ENCODE results near the gene KIF25. TPM values are rescaled to one million over a fixed set of nuclear protein-coding genes. Genes with fewer than 3 reads are reported as not detected.

The KIF25 gene
- total and polyA plus RNA-seq, 8 donors, result 0.23 to 0.35 (median 0.26) TPM; not detected in 4

- Histone ChIP-seq H3K4me1 (no peaks in the 10 kb centered on the region), H3K27me3 (no peaks in the 10 kb centered on the region), H3K27ac (no peak overlapping the region), H3K9me3 (no peaks in the 10 kb centered on the region), H3K4me3 (no peak overlapping the region), H3K36me3 (no peaks in the 10 kb centered on the region)
- ATAC-seq, result no peak
- DNase-seq, result peak in 1 of 6 donors; percentile 8
- TF ChIP-seq, protein P1, sequence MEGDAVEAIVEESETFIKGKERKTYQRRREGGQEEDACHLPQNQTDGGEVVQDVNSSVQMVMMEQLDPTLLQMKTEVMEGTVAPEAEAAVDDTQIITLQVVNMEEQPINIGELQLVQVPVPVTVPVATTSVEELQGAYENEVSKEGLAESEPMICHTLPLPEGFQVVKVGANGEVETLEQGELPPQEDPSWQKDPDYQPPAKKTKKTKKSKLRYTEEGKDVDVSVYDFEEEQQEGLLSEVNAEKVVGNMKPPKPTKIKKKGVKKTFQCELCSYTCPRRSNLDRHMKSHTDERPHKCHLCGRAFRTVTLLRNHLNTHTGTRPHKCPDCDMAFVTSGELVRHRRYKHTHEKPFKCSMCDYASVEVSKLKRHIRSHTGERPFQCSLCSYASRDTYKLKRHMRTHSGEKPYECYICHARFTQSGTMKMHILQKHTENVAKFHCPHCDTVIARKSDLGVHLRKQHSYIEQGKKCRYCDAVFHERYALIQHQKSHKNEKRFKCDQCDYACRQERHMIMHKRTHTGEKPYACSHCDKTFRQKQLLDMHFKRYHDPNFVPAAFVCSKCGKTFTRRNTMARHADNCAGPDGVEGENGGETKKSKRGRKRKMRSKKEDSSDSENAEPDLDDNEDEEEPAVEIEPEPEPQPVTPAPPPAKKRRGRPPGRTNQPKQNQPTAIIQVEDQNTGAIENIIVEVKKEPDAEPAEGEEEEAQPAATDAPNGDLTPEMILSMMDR (IDR thresholded peaks at IDR 0.05), result no peak
- no peak for FAIRE-seq
- intact Hi-C loops (cut with DNase I), result no loop called here
- 77 to 78% methylated on average over 14 of the region's 14 CpGs for WGBS, 2 donors
Measured at GRCh38 chr6:168015482-168016175, 18.2 kb downstream of the KIF25 start.

- WGBS, 2 donors, result 91 to 94% methylated on average over 18 of the region's 18 CpGs
- Histone ChIP-seq H3K27ac (no peak overlapping the region), H3K36me3 (no peaks in the 10 kb centered on the region), H3K4me3 (no peak overlapping the region), H3K4me1 (no peaks in the 10 kb centered on the region), H3K9me3 (no peaks in the 10 kb centered on the region), H3K27me3 (no peaks in the 10 kb centered on the region)
- intact Hi-C loops (cut with DNase I), result no loop called here
- no peak for ATAC-seq
- FAIRE-seq, result no peak
- DNase-seq, result peak in 1 of 6 donors; percentile 7
- TF ChIP-seq, protein P1 (IDR thresholded peaks at IDR 0.05), result no peak
Measured at GRCh38 chr6:168016176-168016620, 18.7 kb downstream of the KIF25 start.

GRCh38 chr6:168016721-168017525, 19.5 kb downstream of the KIF25 start:
- no peaks in the 10 kb centered on the region for H3K4me1 ChIP-seq
- no peak for FAIRE-seq
- DNase-seq, result peak in 1 of 6 donors; percentile 8
- no peaks in the 10 kb centered on the region for H3K27me3 ChIP-seq
- no peaks in the 10 kb centered on the region for H3K9me3 ChIP-seq
- intact Hi-C loops (cut with DNase I), result no loop called here
- H3K36me3 ChIP-seq, result no peaks in the 10 kb centered on the region
- H3K27ac ChIP-seq, result no peak overlapping the region
- TF ChIP-seq, protein P1 (IDR thresholded peaks at IDR 0.05), result no peak
- ATAC-seq, result no peak
- WGBS, 2 donors, result 73 to 76% methylated on average over 18 of the region's 18 CpGs
- H3K4me3 ChIP-seq, result no peak overlapping the region

- WGBS, 2 donors, result 18 to 19% methylated on average over 11 of the region's 11 CpGs
- intact Hi-C loops (cut with DNase I), result no loop called here
- ATAC-seq (no peak), FAIRE-seq (no peak), DNase-seq (peak in 1 of 6 donors; percentile 10)
- no peaks in the 10 kb centered on the region for H3K9me3 ChIP-seq
- H3K4me1 ChIP-seq, result no peaks in the 10 kb centered on the region
- no peak overlapping the region for H3K27ac ChIP-seq
- H3K27me3 ChIP-seq, result no peaks in the 10 kb centered on the region
- H3K36me3 ChIP-seq, result no peaks in the 10 kb centered on the region
- H3K4me3 ChIP-seq, result no peak overlapping the region
- TF ChIP-seq, protein P1 (IDR thresholded peaks at IDR 0.05), result no peak
Measured at GRCh38 chr6:168017629-168018028, 20.2 kb downstream of the KIF25 start.

All from pancreas (tissue), 10 donors.